Ovary (tissue), 10 donors: ENCODE data around the gene ARHGAP36. TPM values are rescaled to one million over a fixed set of nuclear protein-coding genes. Genes with fewer than 3 reads are reported as not detected.

ENCODE experiments used
- DNase-seq, 5 donors: peaks; one replicate each; pipeline ENCODE4 v3.0.0-alpha.2; 2019 to 2020
- H3K27ac ChIP-seq, 2 donors: fragments of 200-600 bp; one replicate each; pipeline versions ENCODE4 v1.5.1 to v1.8.0; 2019 to 2022
- H3K27me3 ChIP-seq: fragments of 200-600 bp; one replicate; pipeline ENCODE4 v1.8.0; 2022
- H3K36me3 ChIP-seq: fragments of 200-600 bp; sonication (generic); one replicate; pipeline ENCODE4 v1.5.1; 2019
- H3K4me1 ChIP-seq: one replicate; pipeline ENCODE4 v1.8.1; 2013; ENCODE audit warnings: mild to moderate bottlenecking, moderate library complexity; ENCODE audit not compliant: insufficient read depth
- H3K4me3 ChIP-seq: fragments of 200-600 bp; sonication (generic); one replicate; pipeline ENCODE4 v1.5.1; 2017
- H3K9me3 ChIP-seq, 2 donors: fragments of 200-600 bp in 1 of 2; sonication (generic) in 1 of 2; one replicate each; pipeline versions ENCODE4 v1.5.1 to v1.8.1; 2013 to 2019; ENCODE audit warnings: mild to moderate bottlenecking in 1 of 2, moderate library complexity in 1 of 2
- EP300 ChIP-seq: sonication (generic); formaldehyde crosslinking; IDR thresholded peaks from one replicate; pipeline ENCODE4 v1.6.1; 2017; ENCODE audit warnings: antibody characterized with exemption
- POLR2A ChIP-seq: fragments of 450-650 bp; IDR thresholded peaks from one replicate; pipeline ENCODE4 v1.6.1; 2017; ENCODE audit warnings: antibody characterized with exemption, mild to moderate bottlenecking, moderate library complexity
- WGBS, 3 donors: extraction: QIAGEN DNeasy Blood & Tissue Kit in 1 of 3; methylation state at CpG; one replicate each; pipeline versions ENCODE4 v1.1.5 to v1.1.7; 2013 to 2017; 5-methylcytosine and 5-hydroxymethylcytosine counted together
- intact Hi-C, 4 donors: fragments of 100-400 bp; cut with DNase I; formaldehyde crosslinking; loops; one replicate each; pipeline versions ENCODE4 v1.11.0 to v1.15.1; 2022 to 2023
- long read RNA-seq, 3 donors: library from polyadenylated mRNA in 2 of 3; unstranded in 2 of 3; transcript quantifications; one replicate each; pipeline ENCODE4 v2.0.0 and lab custom pipeline, GENCODE V29; 2021 to 2026
- polyA plus RNA-seq, 2 donors: library from polyadenylated mRNA; stranded (reverse); fragments of 200-250 nt in 1 of 2; fragments of 350-450 nt in 1 of 2; fragmentation: Illumina TruSeq in 1 of 2; extraction: RNeasy Lipid Tissue Mini Kit (QIAGEN cat#74804) in 1 of 2; gene quantifications; one replicate each; pipeline ENCODE4 v1.2.3, GENCODE V29; 2013 to 2014
- total RNA-seq, 7 donors: library from RNA; depleted of rRNA in 2 of 7; stranded (reverse); fragments of >200 nt in 2 of 7; fragmentation: NEBNext Ultra II Directional in 3 of 7; extraction: Animal tissue kit (Norgen Biotek cat#: 25700) in 3 of 7; gene quantifications; one replicate each; pipeline versions ENCODE4 v1.1.0 to v1.2.4, GENCODE V29; 2016 to 2023
- TF ChIP-seq, protein P1 (sequence below), 3 donors: fragments of 450-650 bp in 2 of 3; fragments of 200-600 bp in 1 of 3; IDR thresholded peaks; one replicate each; pipeline versions ENCODE4 v1.5.1 to v1.8.0; 2016 to 2022; ENCODE audit warnings: antibody characterized with exemption in 3 of 3, mild to moderate bottlenecking in 1 of 3
- donor health status: DM: no; HTN: no; CAD: no; lungs with moderate emphysema.
- donor health status: DM: no; HTN: no; CAD: no.
- donor health status: Bipolar disorder and iron deficiency.
- donor health status: DM: yes; HTN: yes; CAD: no.
- donor health status: DM: no; HTN: no; CAD: no.
- donor health status: DM: yes; HTN: yes; CAD: no.

The ARHGAP36 gene, protein sequence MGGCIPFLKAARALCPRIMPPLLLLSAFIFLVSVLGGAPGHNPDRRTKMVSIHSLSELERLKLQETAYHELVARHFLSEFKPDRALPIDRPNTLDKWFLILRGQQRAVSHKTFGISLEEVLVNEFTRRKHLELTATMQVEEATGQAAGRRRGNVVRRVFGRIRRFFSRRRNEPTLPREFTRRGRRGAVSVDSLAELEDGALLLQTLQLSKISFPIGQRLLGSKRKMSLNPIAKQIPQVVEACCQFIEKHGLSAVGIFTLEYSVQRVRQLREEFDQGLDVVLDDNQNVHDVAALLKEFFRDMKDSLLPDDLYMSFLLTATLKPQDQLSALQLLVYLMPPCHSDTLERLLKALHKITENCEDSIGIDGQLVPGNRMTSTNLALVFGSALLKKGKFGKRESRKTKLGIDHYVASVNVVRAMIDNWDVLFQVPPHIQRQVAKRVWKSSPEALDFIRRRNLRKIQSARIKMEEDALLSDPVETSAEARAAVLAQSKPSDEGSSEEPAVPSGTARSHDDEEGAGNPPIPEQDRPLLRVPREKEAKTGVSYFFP
- total RNA-seq (under 1 TPM in 1 of 7 donors, not detected in 6; 0.13 TPM), polyA plus RNA-seq (not detected)
- long read RNA-seq, donor 1 = 0 reads
- long read RNA-seq, donor 2 = 0 reads
- long read RNA-seq, donor 3 = 0 reads

DNA sequence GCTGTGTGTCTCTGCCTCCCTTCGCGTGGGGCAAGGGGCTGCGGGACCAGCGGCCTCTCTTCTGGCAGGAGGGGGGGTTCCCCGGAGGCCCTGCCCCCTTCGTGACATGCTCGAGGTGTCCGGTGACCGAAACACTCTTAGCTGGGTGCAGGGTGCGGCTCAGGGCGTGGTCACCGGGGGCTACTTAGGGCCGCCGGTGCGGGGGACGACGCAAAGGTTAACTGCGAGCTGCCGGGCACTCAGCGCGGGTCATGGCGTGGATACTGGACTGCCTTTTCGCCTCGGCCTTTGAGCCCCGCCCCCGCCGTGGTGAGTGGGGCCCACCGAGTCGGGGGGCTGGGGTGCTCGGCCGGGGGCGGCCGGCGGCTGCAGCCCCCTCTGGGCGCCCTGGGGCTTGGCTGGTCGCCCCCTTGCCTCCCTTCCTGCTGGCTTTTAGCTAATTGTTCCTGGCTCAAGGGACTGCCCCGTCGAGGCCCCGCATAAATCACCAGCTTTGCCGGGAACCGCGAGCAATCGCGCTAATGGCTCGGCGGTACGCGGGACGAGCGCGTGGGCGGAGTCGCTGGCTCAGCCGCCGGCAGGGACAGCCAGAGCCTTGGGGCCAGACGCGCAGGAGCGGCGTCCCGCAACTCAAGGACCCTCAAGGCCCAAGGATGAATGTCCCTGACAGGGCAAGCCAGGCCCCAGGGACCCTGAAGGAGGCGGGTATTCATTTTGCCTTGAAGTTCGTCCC lies at the start of gene ARHGAP36:
ARHGAP36 (plus strand) TSS at position 211 of the 733 bp plus-strand sequence. CDS start 23,320 bp downstream, outside the sequence.
- H3K36me3 ChIP-seq = no peaks in the 10 kb centered on the region
- H3K27ac ChIP-seq = no peak within 1 kb of the TSS
- 22 to 32% (median 26%) methylated on average over 50 to 62 of the region's 62 CpGs for WGBS, 3 donors
- H3K9me3 ChIP-seq = no peaks in the 10 kb centered on the region
- DNase-seq = no peak
- TF ChIP-seq EP300 = no peak
- TF ChIP-seq POLR2A = no peak
- TF ChIP-seq, protein P1, sequence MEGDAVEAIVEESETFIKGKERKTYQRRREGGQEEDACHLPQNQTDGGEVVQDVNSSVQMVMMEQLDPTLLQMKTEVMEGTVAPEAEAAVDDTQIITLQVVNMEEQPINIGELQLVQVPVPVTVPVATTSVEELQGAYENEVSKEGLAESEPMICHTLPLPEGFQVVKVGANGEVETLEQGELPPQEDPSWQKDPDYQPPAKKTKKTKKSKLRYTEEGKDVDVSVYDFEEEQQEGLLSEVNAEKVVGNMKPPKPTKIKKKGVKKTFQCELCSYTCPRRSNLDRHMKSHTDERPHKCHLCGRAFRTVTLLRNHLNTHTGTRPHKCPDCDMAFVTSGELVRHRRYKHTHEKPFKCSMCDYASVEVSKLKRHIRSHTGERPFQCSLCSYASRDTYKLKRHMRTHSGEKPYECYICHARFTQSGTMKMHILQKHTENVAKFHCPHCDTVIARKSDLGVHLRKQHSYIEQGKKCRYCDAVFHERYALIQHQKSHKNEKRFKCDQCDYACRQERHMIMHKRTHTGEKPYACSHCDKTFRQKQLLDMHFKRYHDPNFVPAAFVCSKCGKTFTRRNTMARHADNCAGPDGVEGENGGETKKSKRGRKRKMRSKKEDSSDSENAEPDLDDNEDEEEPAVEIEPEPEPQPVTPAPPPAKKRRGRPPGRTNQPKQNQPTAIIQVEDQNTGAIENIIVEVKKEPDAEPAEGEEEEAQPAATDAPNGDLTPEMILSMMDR (IDR thresholded peaks at IDR 0.05) = no peak
- H3K4me3 ChIP-seq = no peak within 1 kb of the TSS
- intact Hi-C loops = no loop called here
- H3K4me1 ChIP-seq = no peaks in the 10 kb centered on the region
- H3K27me3 ChIP-seq = no peaks in the 10 kb centered on the region

DNA sequence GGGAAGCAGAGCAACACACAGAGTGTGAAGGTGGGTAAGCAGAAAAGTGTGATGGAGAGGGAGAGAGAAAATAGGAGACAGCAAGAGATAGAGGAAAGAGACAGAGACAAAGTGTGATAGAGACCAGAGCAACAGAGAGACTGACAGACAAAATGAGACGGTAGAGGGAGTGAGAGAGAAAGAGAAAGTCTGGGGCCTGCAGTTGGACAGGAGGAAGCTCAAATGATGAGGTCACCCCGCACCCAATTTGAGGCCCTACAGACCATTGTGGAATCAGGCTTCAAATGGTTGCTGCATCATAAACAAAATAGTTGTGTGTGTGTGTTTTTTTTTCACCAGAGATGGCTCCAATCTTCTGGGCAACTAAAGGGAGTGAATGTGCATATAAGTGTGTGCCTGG lies 48.0 kb upstream of the ARHGAP36 start:
- 46 to 59% (median 47%) methylated on average over 2 of the region's 2 CpGs for WGBS, 3 donors
- intact Hi-C loops = no loop called here
- Histone ChIP-seq H3K4me3 (no peak overlapping the region), H3K9me3 (no peaks in the 10 kb centered on the region), H3K36me3 (no peaks in the 10 kb centered on the region), H3K27me3 (no peaks in the 10 kb centered on the region), H3K27ac (no peak overlapping the region), H3K4me1 (no peaks in the 10 kb centered on the region)
- TF ChIP-seq, protein P1 (IDR thresholded peaks at IDR 0.05) = no peak
- TF ChIP-seq POLR2A (no peak), EP300 (no peak)
- no peak for DNase-seq

DNA sequence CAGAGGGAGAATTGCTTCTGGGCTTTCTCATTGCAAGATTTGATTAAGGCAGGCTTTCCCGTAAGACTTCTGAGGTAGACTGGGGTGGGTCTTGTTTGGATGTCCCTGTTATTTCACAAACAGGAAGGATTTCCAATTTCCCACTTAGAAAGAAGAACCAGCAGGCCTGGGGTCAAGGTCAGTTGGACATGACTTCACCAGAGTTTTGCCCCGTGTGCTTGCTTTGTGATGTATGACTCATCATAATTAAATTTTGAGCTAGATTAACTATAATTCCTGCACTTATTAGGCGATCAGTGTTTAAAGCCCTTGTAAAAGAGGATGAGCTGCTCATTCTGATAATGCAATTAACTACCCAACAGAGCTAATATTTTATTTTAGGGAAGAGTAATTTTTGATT lies 32.8 kb upstream of the ARHGAP36 start:
- H3K27ac ChIP-seq = no peak overlapping the region
- H3K36me3 ChIP-seq = no peaks in the 10 kb centered on the region
- TF ChIP-seq POLR2A = no peak
- no peak for TF ChIP-seq EP300
- TF ChIP-seq, protein P1 (IDR thresholded peaks at IDR 0.05) = no peak
- no peaks in the 10 kb centered on the region for H3K9me3 ChIP-seq
- DNase-seq = no peak
- intact Hi-C loops = no loop called here
- no peak overlapping the region for H3K4me3 ChIP-seq
- H3K4me1 ChIP-seq = no peaks in the 10 kb centered on the region
- 38 to 44% (median 39%) methylated on average over 3 of the region's 3 CpGs for whole genome bisulfite sequencing, 3 donors
- H3K27me3 ChIP-seq = no peaks in the 10 kb centered on the region

DNA sequence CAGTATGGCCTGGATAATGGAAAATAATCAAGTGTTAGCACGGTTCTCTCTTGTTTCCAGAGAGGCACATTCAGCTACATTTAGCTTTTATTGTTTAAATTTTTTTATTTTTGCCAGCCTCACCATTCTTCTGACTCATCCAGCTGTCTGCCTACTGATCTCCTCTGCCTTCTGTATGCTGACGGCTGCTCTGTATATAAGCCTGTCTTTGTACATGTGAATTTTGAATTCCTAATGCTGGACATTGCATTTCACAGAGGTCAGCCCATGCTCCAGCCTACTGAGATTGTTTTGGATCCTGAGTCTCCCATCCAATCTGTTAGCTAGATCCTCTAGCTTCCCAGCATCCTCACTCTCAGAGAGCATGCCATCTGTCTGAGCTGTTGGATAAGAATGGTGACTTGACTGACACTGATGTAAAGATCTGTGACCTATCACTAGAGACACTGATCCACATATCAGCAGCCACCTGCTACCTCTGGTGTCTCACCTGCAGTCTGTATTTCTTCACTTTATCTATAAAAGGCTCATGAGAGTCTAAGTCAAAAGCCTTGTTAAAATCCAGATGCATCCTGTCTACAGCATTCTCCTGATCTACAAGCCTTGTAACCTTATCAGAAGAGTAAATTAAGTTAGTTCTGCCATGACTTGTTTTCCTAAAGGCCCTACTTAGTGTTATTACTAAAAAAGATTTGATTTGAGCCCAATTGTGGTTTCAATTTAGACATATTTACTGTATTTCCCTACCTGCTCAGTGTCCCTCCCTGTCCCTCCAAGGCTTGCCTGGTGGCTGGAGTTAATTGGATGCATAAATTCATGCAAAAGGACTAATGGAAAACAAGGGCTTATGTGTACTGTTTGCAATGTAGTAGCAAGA lies 25.6 kb upstream of the ARHGAP36 start:
- TF ChIP-seq EP300 (no peak), POLR2A (no peak)
- TF ChIP-seq, protein P1 (IDR thresholded peaks at IDR 0.05) = no peak
- Histone ChIP-seq H3K36me3 (no peaks in the 10 kb centered on the region), H3K4me3 (no peak overlapping the region), H3K9me3 (no peaks in the 10 kb centered on the region), H3K27ac (no peak overlapping the region), H3K4me1 (no peaks in the 10 kb centered on the region), H3K27me3 (no peaks in the 10 kb centered on the region)
- intact Hi-C loops = no loop called here
- DNase-seq = no peak
- 52 to 68% (median 57%) methylated on average over 2 of the region's 2 CpGs for WGBS, 3 donors
